ENCODE measurements around the gene MRPS23. TPM values are rescaled to one million over a fixed set of nuclear protein-coding genes. Genes with fewer than 3 reads are reported as not detected.
A peak's percentile ranks its signal among the peaks of the same experiment; 100 is the strongest.

Gene MRPS23
- total and polyA plus RNA-seq, 2 of the 13 experiments (the other 11 are each of a cell fraction or from before 2014, with no cell fraction given) = 63.2 to 181 TPM

- TF ChIP-seq ZBTB43 (CRISPR knock-in tag; conservative IDR thresholded peaks at IDR 0.05) (0 out of 2 replicates have a peak, but pooled peaks have one; percentile 29), MYC (CRISPR knock-in tag; IDR thresholded peaks at IDR 0.05; ENCODE audit: borderline replicate concordance) (peak; percentile 31; the same call in 1 of the 2 replicates), ZNF501 (CRISPR knock-in tag; IDR thresholded peaks at IDR 0.05) (peak; percentile 85), SP5 (CRISPR knock-in tag; IDR thresholded peaks at IDR 0.05; ENCODE audit: borderline replicate concordance, low read depth) (no peak), BCL3 (CRISPR knock-in tag; IDR thresholded peaks at IDR 0.05) (no peak), SUZ12 (IDR thresholded peaks at IDR 0.05; ENCODE audit: low read depth, low read length) (no peak), ZBTB33 (CRISPR knock-in tag; IDR thresholded peaks at IDR 0.05) (no peak), PHF21A (CRISPR knock-in tag; IDR thresholded peaks at IDR 0.05) (peak; percentile 90), ZNF670 (CRISPR knock-in tag; IDR thresholded peaks at IDR 0.05; ENCODE audit: borderline replicate concordance) (no peak), IRF1 (CRISPR knock-in tag; IDR thresholded peaks at IDR 0.05; ENCODE audit: low read depth) (no peak), MLX (CRISPR knock-in tag; IDR thresholded peaks at IDR 0.05) (no peak), POGK (CRISPR knock-in tag; conservative IDR thresholded peaks at IDR 0.05) (no peak; the same call in 1 of the 2 replicates), ZNF510 (CRISPR knock-in tag; IDR thresholded peaks at IDR 0.05; ENCODE audit: low read depth) (no peak), RNF2 (conservative IDR thresholded peaks at IDR 0.05; ENCODE audit: low read depth) (no peak; the same call in 1 of the 2 replicates), MEF2D (CRISPR knock-in tag; IDR thresholded peaks at IDR 0.05) (no peak), HNF4G (IDR thresholded peaks at IDR 0.05; ENCODE audit: borderline replicate concordance, low read depth, low read length) (no peak), HNF4G (CRISPR knock-in tag; IDR thresholded peaks at IDR 0.05; ENCODE audit: borderline replicate concordance, low read depth) (no peak), ZBTB38 (CRISPR knock-in tag; IDR thresholded peaks at IDR 0.05) (0 out of 2 replicates have a peak, but pooled peaks have one; percentile 20)
These were observed 13.1 kb upstream of the MRPS23 start (continued) for GRCh38 chr17:57862694-57863667.

All from HepG2 (cell line).